GM21723 (cell line): ENCODE measurements around the gene KLK4.
"Not testable (repeated sequence)": the region's sequence is repeated elsewhere in the genome, so short reads cannot be mapped to it uniquely, and the experiment has no call there.

Source experiments
- ATAC-seq: cut with Tn5 transposase; IDR thresholded peaks from one replicate; pipeline ENCODE4 v1.9.1; 2021; ENCODE audit warnings: mild to moderate bottlenecking, moderate library complexity; ENCODE audit not compliant: unreplicated experiment

Gene KLK4

DNA sequence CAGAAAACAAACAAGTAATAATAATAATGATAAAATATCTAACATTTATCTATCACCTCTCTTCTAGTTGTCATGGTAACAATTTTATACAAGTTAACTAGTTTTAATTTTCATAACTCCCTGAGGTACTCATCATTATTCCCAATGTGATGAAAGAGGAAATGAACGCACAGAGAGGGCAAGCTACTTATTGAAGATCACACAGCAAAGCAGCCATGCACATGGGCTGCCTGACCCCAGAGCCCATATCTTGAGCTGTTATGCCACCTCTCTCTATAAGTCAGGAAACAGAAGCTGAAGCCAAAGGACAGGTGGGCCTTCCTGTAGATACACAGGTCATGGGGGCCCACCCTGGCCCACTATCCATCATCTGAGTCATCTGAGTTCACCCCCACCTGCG lies 4.9 kb upstream of the KLK4 start:
- no peak for ATAC-seq

GRCh38 chr19:50912727-50913716 lies 1.8 kb upstream of the KLK4 start:
- no peak for ATAC-seq

DNA sequence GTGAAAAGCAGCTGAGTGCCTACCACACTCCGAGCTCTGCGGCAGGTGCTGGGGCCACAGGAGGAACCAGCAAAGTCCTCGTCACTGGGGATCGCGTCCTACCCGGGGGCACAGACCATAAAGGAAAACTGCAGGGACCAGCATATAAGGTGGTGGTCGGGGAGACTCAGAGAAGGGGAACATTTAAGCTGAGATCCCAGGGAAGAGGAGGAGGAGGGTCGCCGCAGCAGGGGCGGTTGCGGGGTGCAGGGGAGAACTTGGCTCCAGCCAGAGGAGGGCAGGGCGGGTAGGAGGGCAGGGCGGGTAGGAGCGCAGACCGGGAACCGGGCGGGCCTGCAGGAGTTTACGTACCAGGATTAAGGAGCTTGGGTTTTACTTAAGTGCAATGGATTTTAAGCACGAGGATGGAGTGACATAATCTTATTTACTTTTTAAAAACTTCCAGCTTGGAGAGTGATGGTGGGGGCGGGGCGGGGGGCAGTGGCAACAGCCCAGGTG lies 956 bp upstream of the KLK4 start:
- ATAC-seq: no peak

DNA sequence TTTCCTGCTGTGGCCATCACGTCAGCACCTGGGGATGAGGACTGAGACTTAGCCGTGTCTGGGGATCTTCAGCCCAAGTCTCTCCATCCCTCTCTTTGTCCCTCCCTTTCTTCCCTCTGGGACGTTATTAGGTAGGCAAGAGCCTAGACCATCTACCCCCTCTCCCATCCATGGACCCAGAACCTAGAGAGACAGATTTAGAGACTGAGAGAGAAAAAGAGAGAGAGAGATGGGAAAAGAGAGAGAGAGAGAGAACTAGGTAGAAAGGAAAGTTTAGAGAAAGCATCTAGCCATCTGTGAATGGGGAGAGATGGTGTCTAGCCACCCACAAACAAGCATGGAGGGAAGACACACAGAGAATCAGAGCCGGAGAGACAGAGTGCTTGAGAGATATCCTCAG lies 473 bp downstream of the KLK4 start:
- no peak for ATAC-seq

- ATAC-seq: peak; percentile 80
Measured at GRCh38 chr19:50909240-50910070, 1.7 kb downstream of the KLK4 start.

- no peak for ATAC-seq
Measured at GRCh38 chr19:50908336-50908735, 2.9 kb downstream of the KLK4 start.

DNA sequence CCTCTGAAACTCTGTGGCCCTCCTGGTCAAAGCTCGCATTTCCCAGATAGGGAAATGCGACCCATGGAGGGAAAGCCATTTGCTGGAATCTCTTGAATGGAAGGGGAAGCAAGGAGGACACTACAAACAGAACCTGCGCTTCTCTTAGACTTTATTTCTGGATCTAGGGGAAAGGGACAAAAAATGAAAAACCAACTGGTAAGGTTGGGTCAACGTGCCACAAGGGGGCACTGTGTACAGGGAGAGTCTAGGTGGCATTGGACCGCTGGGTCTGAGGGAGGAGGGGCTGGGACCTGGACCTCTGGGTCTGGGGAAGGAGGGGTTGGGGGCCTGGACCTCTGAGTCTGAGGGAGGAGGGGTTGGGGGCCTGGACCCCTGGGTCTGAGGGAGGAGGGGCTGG lies 5.0 kb downstream of the KLK4 start:
- ATAC-seq: no peak

- ATAC-seq: no peak
Measured at GRCh38 chr19:50902640-50903039, 8.6 kb downstream of the KLK4 start.

DNA sequence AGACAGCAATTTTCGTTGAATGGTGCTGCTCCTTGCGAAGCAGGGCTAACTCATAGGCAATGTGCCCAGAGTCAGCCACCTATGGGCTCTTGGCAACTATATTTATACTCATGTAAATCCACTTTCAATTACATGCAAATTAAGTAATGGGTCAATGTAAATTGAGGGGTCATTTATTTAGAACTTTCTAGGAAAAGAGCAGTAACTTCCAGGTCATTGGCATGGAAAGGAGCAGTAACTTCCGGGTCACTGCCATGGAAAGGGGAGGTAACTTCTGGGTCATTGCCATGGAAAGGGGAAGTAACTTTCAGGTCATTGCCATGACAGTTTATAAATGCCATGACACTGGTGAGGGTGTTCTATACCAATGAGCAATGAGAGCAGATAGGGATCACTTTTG lies 11.6 kb downstream of the KLK4 start:
- no peak for ATAC-seq

GRCh38 chr19:50898018-50898417 lies 13.2 kb downstream of the KLK4 start:
- no peak for ATAC-seq

DNA sequence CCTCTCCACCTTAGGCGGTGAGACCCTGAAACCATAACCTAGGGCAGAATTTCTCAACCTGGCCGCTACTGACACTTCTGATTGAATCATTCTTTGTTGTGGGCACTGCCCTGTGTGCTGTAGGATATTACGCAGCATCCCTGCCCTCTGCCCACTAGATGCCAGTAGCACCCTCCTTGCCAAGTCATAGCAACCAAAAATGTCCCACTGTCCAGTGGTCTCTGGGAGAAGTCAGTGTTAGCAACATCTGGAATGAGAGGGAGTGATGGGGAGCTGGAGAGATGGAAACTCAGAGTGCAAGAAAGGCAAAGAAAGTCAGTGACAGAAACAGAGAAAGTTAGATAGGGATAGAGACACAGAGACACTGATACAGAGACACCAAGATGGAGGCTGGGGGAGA lies 13.6 kb downstream of the KLK4 start:
- no peak for ATAC-seq

DNA sequence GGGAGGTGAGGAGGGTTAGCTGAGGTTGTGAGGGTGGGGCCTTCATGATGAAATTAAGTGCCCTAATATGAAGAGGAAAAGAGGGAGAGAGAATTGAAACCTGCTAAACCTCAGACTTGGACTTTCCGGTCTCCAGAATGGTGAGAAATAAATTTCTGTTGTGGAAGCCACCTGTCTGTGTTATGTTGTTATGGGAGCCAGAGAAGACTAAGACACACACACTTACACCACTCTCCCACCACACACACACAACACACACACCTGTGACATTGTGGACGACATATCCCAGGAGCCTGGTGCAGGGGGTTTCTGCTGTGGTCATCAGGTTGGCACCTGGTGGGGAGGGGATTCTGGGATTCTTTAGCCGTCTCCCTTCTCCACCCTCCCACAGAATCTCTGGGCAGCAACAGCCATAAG lies 14.0 kb downstream of the KLK4 start:
- peak; percentile 24 for ATAC-seq

DNA sequence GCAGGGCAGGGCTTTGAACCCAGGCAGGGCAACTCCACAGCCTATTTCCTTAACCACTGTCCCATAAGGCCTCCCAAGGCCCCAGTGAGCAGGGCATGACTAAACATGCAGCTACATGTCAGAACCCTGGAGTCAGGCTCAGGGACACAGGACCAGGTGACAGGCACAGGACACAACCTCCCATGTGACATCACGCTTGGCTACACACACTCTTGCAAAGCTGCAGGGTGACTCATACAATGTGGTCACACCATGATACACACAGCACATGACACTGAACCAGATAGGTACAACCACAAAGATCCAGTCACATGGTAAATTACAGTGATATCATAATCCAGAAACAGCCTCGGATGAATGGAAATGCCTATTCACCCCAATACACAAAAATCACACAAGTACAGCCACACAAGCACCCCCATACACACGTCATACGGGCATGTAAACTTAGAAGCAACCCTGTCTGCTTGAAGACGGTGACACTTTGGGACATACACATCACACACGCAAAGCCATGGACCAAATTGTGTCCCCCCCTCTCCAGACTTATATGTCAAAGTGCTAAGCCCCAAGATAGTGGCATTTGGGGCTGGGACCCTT lies 14.5 kb downstream of the KLK4 start:
- peak; percentile 84 for ATAC-seq

DNA sequence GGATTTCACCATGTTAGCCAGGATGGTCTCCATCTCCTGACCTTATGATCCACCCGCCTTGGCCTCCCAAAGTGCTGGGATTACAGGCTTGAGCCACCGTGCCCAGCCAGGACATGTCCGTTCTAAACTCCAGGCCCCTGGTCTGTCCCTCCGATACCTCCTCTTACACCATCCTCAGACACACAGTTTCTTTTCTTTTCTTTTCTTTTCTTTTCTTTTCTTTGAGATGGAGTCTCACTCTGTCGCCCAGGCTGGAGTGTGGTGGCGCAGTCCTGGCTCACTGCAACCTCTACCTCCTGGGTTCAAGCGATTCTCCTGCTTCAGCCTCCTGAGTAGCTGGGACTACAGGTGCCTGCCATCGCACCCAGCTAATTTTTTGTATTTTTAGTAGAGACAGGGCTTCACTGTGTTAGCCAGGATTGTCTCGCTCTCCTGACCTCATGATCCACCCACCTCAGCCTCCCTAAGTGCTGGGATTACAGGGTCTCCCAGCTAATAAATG lies 15.1 kb downstream of the KLK4 start:
- ATAC-seq: not testable (repeated sequence)

DNA sequence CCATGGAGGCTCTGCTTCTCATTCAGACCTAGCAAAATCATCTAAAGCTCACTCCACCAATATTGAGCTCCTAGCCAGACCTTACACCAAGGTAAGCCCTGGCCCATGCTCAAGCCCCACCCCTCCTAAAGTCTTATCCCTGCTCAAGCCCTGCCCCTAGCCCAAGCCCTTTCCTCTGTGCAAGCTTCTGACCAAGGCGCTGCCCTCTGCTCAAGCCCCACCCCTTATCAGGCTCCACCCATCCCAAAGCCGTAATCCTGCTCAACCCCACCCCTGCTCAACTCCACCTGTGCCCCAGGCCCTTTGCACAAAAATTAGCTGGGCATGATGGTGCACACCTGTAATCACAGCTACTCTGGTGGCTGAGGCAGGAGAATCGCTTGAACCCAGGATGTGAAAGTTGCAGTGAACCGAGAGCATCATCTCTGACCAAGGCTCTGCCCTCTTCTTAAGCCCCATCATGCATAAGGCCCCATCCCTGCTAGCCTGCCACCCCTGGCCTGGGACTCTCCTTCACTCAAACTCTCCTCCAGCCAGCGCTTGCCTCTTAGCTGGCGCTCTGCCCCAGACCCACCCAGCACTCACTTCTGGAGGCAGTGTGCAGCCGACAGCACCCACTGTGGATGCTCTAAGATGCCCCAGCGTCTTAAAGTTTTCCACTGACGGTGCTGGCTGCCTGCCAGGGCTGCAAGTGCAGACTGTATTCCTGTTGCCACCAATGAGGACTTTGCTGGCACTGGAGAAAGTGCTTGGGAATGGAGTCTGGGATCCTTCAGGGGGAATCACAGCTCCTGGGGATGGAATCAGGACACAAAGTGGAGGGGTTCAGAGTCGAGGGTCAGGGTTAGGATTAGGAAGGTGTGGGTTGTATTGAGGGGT lies 16.5 kb downstream of the KLK4 start:
- ATAC-seq: no peak

DNA sequence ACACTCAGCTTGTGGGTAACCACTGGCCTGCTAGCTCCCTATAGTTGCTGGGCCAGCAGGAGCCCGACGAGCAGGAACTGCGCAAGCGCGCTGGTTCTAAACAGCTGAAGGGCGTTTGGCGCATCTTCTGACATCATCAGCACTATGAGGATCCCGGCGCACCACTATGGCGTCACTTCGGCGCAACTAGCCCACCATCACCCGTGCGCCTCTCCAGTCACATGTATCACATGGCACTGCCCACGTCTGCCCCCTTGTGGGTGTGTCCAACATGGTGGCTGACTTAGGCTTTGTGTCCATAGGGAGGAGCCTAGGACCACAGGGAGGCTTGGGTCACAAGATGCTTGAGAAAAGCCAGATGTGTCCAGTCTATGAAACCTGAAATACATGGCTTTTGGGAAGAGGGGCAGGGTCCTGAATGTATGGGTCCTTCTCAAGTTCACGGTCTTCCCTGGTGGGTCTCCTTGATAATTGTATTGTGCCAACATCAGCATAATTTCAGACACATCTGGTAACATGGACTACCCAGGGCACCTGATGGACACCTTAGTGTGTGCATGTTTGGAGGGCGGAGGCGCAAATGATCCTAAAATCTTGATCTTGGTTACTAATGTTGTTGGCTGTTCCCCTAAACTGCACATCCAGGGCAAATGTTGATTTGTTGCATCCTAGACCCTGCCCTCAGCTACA lies 18.0 kb downstream of the KLK4 start:
- no peak for ATAC-seq

- ATAC-seq: no peak
Measured at GRCh38 chr19:50891253-50891625, 20.0 kb downstream of the KLK4 start.

- no peak for ATAC-seq
Measured at GRCh38 chr19:50890422-50891252, 20.6 kb downstream of the KLK4 start.

- no peak for ATAC-seq
Measured at GRCh38 chr19:50889638-50890037, 21.6 kb downstream of the KLK4 start.
